Smooth muscle cell (in vitro differentiated cells): ENCODE results near the gene PKN2. TPM values are rescaled to one million over a fixed set of nuclear protein-coding genes. Genes with fewer than 3 reads are reported as not detected.

Source experiments
- DNase-seq: peaks from one replicate; lab custom pipeline; 2025; ENCODE audit not compliant: unreplicated experiment; lab: John Stamatoyannopoulos, UW
- H2AFZ ChIP-seq: fragments of 200-600 bp; sonication (generic); 2 replicates; pipeline ENCODE4 v1.6.0; 2016; ENCODE audit warnings: antibody characterized with exemption, low read depth, mild to moderate bottlenecking
- H3F3A ChIP-seq: fragments of 200-600 bp; sonication (generic); 2 replicates; pipeline ENCODE4 v1.6.0; 2017; ENCODE audit warnings: antibody characterized with exemption, low read depth
- H3K27ac ChIP-seq: fragments of 200-600 bp; sonication (generic); 2 replicates; pipeline ENCODE4 v1.5.1; 2016; ENCODE audit warnings: low read depth, mild to moderate bottlenecking
- H3K27me3 ChIP-seq: fragments of 200-600 bp; sonication (generic); 2 replicates; pipeline ENCODE4 v1.6.1; 2016; ENCODE audit warnings: low read depth, mild to moderate bottlenecking
- H3K36me3 ChIP-seq: fragments of 200-600 bp; sonication (generic); 2 replicates; pipeline ENCODE4 v1.5.1; 2016; ENCODE audit warnings: low read depth
- H3K4me1 ChIP-seq: fragments of 200-600 bp; sonication (generic); 2 replicates; pipeline ENCODE4 v1.5.1; 2016; ENCODE audit warnings: low read depth
- H3K4me2 ChIP-seq: fragments of 200-600 bp; sonication (generic); 2 replicates; pipeline ENCODE4 v1.6.0; 2016; ENCODE audit warnings: mild to moderate bottlenecking
- H3K4me3 ChIP-seq: fragments of 200-600 bp; sonication (generic); 2 replicates; pipeline ENCODE4 v1.5.1; 2016; ENCODE audit warnings: mild to moderate bottlenecking
- H3K79me2 ChIP-seq: fragments of 200-600 bp; sonication (generic); 2 replicates; pipeline ENCODE4 v1.6.0; 2016; ENCODE audit warnings: low read depth, mild to moderate bottlenecking
- H3K9ac ChIP-seq: fragments of 200-600 bp; sonication (generic); 2 replicates; pipeline ENCODE4 v1.6.0; 2016; ENCODE audit warnings: low read depth
- H3K9me3 ChIP-seq: fragments of 200-600 bp; sonication (generic); replicated peaks from 2 replicates; pipeline ENCODE4 v1.5.1; 2016; ENCODE audit warnings: low read depth
- H4K20me1 ChIP-seq: fragments of 200-600 bp; sonication (generic); 2 replicates; pipeline ENCODE4 v1.6.0; 2016; ENCODE audit warnings: low read depth
- WGBS: methylation state at CpG from one replicate; pipeline ENCODE4 v1.1.7; 2016; ENCODE audit warnings: low lambda C conversion rate; 5-methylcytosine and 5-hydroxymethylcytosine counted together
- polyA plus RNA-seq: library from polyadenylated mRNA; unstranded; fragments of >200 nt; fragmentation: Nextera tagmentation; extraction: Ambion mirVana; gene quantifications from 2 replicates; pipeline ENCODE4 v1.2.1, GENCODE V29; 2016
- total RNA-seq: library from RNA; depleted of rRNA; stranded (reverse); fragments of >200 nt; gene quantifications from 2 replicates; pipeline ENCODE4 v1.2.3, GENCODE V29; 2014
- TF ChIP-seq, protein P1 (sequence below): fragments of 200-600 bp; sonication (generic); IDR thresholded peaks from 2 replicates; pipeline ENCODE4 v1.5.1; 2017; ENCODE audit warnings: borderline replicate concordance, mild to moderate bottlenecking, antibody characterized with exemption; ENCODE audit not compliant: insufficient read depth, poor library complexity, severe bottlenecking

Gene PKN2
- total and polyA plus RNA-seq, 2 experiments from 2014 or later, result 16.3 to 41.2 TPM

DNA sequence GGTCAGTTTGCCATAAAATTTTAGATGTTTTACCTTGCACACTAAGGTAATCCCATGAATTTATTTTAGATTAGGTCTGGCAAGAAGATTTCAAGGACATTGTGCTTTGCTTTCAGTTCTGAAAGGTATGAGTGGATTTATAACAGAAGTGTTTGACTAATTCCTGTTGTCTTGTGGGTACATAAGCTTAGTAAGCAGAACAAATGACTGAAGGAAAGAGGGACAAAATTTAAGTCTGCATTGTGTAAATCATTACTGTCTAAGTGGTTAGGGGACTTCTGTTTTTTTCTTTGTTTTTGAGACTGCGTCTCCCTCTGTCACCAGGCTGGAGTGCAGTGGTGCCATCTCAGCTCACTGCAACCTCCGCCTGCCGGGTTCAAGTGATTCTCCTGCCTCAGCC, 60.1 kb downstream of the PKN2 start:
- Histone ChIP-seq H4K20me1 (peaks cover 22% of the 10 kb centered on the region), H3K27ac (no peak overlapping the region), H3F3A (no peaks in the 10 kb centered on the region), H2AFZ (no peak overlapping the region), H3K4me3 (no peak overlapping the region), H3K4me2 (no peak overlapping the region), H3K79me2 (peaks cover 39% of the 10 kb centered on the region), H3K27me3 (no peaks in the 10 kb centered on the region), H3K36me3 (peaks cover 2% of the 10 kb centered on the region), H3K9ac (no peak overlapping the region), H3K9me3 (no peaks in the 10 kb centered on the region), H3K4me1 (no peaks in the 10 kb centered on the region)
- WGBS, result 98% methylated on average over 3 of the region's 3 CpGs
- DNase-seq, result no peak
- TF ChIP-seq, protein P1, sequence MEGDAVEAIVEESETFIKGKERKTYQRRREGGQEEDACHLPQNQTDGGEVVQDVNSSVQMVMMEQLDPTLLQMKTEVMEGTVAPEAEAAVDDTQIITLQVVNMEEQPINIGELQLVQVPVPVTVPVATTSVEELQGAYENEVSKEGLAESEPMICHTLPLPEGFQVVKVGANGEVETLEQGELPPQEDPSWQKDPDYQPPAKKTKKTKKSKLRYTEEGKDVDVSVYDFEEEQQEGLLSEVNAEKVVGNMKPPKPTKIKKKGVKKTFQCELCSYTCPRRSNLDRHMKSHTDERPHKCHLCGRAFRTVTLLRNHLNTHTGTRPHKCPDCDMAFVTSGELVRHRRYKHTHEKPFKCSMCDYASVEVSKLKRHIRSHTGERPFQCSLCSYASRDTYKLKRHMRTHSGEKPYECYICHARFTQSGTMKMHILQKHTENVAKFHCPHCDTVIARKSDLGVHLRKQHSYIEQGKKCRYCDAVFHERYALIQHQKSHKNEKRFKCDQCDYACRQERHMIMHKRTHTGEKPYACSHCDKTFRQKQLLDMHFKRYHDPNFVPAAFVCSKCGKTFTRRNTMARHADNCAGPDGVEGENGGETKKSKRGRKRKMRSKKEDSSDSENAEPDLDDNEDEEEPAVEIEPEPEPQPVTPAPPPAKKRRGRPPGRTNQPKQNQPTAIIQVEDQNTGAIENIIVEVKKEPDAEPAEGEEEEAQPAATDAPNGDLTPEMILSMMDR, result no peak

- no peaks in the 10 kb centered on the region for H3F3A ChIP-seq
- no peaks in the 10 kb centered on the region for H4K20me1 ChIP-seq
- TF ChIP-seq, protein P1, result no peak
- no peaks in the 10 kb centered on the region for H3K27me3 ChIP-seq
- no peaks in the 10 kb centered on the region for H3K4me1 ChIP-seq
- H3K9me3 ChIP-seq, result no peaks in the 10 kb centered on the region
- no peak overlapping the region for H3K4me2 ChIP-seq
- H3K9ac ChIP-seq, result no peak overlapping the region
- no peak for DNase-seq
- H3K36me3 ChIP-seq, result peaks cover under 1% of the 10 kb centered on the region
- 90% methylated on average over 2 of the region's 2 CpGs for WGBS
- no peak overlapping the region for H3K27ac ChIP-seq
- peaks cover 16% of the 10 kb centered on the region for H3K79me2 ChIP-seq
- H2AFZ ChIP-seq, result no peak overlapping the region
- no peak overlapping the region for H3K4me3 ChIP-seq
These were observed 62.8 kb downstream of the PKN2 start for GRCh38 chr1:88746916-88747315.

- TF ChIP-seq, protein P1, result no peak
- Histone ChIP-seq H3K4me3 (no peak overlapping the region), H3K36me3 (no peaks in the 10 kb centered on the region), H3K27me3 (no peaks in the 10 kb centered on the region), H3K4me2 (no peak overlapping the region), H4K20me1 (no peaks in the 10 kb centered on the region), H3F3A (no peaks in the 10 kb centered on the region), H3K4me1 (no peaks in the 10 kb centered on the region), H3K27ac (no peak overlapping the region), H3K79me2 (peaks cover 23% of the 10 kb centered on the region), H3K9ac (no peak overlapping the region), H2AFZ (no peak overlapping the region), H3K9me3 (no peaks in the 10 kb centered on the region)
- DNase-seq, result no peak
- WGBS, result 96% methylated on average over 4 of the region's 4 CpGs
These were observed 67.6 kb downstream of the PKN2 start for GRCh38 chr1:88751714-88752113.

- Histone ChIP-seq H3F3A (no peaks in the 10 kb centered on the region), H3K4me3 (no peak overlapping the region), H3K79me2 (peaks cover 24% of the 10 kb centered on the region), H3K4me2 (no peak overlapping the region), H3K9ac (no peak overlapping the region), H3K27me3 (no peaks in the 10 kb centered on the region), H3K9me3 (no peaks in the 10 kb centered on the region), H3K27ac (no peak overlapping the region), H3K36me3 (no peaks in the 10 kb centered on the region), H2AFZ (no peak overlapping the region), H3K4me1 (no peaks in the 10 kb centered on the region), H4K20me1 (no peaks in the 10 kb centered on the region)
- no peak for DNase-seq
- 96% methylated on average over 6 of the region's 6 CpGs for WGBS
- TF ChIP-seq, protein P1, result no peak
These were observed 69.4 kb downstream of the PKN2 start for GRCh38 chr1:88753506-88753905.
